Omental fat pad (tissue), 4 donors: Measurements from ENCODE around the gene NLRP9. TPM values are rescaled to one million over a fixed set of nuclear protein-coding genes. Genes with fewer than 3 reads are reported as not detected.
"Not testable (repeated sequence)": the region's sequence is repeated elsewhere in the genome, so short reads cannot be mapped to it uniquely, and the experiment has no call there.

Experiments used
- ATAC-seq: fragments of 150-250 bp; one replicate; pipeline ENCODE4 v1.9.1; 2016; ENCODE audit warnings: mild to moderate bottlenecking, moderate library complexity; ENCODE audit not compliant: low FRiP score
- DNase-seq: peaks from one replicate; pipeline ENCODE4 v3.0.0-alpha.2; 2019; ENCODE audit warnings: low spot score
- total RNA-seq, 4 donors: library from RNA; depleted of rRNA; stranded (reverse); fragments of >200 nt; gene quantifications; one replicate each; pipeline ENCODE4 v1.1.0, GENCODE V29; 2016
- TF ChIP-seq, protein P1 (sequence below), 3 donors: fragments of 450-650 bp; IDR thresholded peaks; one replicate each; pipeline ENCODE4 v1.5.1; 2016 to 2017; ENCODE audit warnings: antibody characterized with exemption in 3 of 3, mild to moderate bottlenecking in 3 of 3, moderate library complexity in 2 of 3

Gene NLRP9
- not detected for total RNA-seq

GRCh38 chr19:55738302-55738701 is at the start of gene NLRP9:
NLRP9 (minus strand) TSS chr19:55738402; CDS start chr19:55738374, 28 bp downstream.
- ATAC-seq = no peak
- TF ChIP-seq, protein P1, sequence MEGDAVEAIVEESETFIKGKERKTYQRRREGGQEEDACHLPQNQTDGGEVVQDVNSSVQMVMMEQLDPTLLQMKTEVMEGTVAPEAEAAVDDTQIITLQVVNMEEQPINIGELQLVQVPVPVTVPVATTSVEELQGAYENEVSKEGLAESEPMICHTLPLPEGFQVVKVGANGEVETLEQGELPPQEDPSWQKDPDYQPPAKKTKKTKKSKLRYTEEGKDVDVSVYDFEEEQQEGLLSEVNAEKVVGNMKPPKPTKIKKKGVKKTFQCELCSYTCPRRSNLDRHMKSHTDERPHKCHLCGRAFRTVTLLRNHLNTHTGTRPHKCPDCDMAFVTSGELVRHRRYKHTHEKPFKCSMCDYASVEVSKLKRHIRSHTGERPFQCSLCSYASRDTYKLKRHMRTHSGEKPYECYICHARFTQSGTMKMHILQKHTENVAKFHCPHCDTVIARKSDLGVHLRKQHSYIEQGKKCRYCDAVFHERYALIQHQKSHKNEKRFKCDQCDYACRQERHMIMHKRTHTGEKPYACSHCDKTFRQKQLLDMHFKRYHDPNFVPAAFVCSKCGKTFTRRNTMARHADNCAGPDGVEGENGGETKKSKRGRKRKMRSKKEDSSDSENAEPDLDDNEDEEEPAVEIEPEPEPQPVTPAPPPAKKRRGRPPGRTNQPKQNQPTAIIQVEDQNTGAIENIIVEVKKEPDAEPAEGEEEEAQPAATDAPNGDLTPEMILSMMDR (IDR thresholded peaks at IDR 0.05) = no peak
- DNase-seq = no peak

GRCh38 chr19:55781112-55781511 is 42.9 kb upstream of the NLRP9 start:
- TF ChIP-seq, protein P1 (IDR thresholded peaks at IDR 0.05) = no peak
- DNase-seq (no peak), ATAC-seq (no peak)

- TF ChIP-seq, protein P1 (IDR thresholded peaks at IDR 0.05) = no peak
- ATAC-seq (no peak), DNase-seq (no peak)
These were observed 40.1 kb upstream of the NLRP9 start for GRCh38 chr19:55778331-55778730.

GRCh38 chr19:55777528-55777927 is 39.3 kb upstream of the NLRP9 start:
- DNase-seq (no peak), ATAC-seq (no peak)
- TF ChIP-seq, protein P1 (IDR thresholded peaks at IDR 0.05) = no peak

- not testable (repeated sequence) for DNase-seq, ATAC-seq
These were observed 31.4 kb upstream of the NLRP9 start for GRCh38 chr19:55769632-55770031.

DNA sequence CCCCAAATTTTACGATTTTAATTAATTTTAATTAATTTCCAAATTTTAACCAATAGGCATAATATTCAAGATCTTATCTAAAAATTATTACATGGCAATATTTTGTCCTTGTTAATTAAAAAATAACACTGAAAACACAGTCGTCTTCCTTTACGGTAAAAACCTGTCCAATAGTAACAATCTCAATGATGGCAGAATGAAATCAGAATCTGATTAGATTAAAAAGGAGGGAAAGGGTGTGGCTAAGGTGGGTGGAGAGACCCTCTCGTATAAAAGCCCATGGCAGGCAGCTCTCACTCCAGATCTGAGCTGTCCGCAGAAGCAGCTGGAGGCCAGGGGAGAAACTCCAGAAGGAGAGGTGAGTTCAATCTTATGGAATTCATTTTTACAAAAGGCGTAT is 30.6 kb upstream of the NLRP9 start, which contains the start of gene RFPL4AL1:
Gene RFPL4AL1 (plus strand): TSS at position 301 of the 400 bp plus-strand sequence. CDS start 2,687 bp downstream, outside the sequence.
- ATAC-seq, DNase-seq: not testable (repeated sequence)

- ATAC-seq = no peak
- DNase-seq = no peak
- TF ChIP-seq, protein P1 (IDR thresholded peaks at IDR 0.05) = no peak
These were observed 28.3 kb upstream of the NLRP9 start for GRCh38 chr19:55766466-55766865.

DNA sequence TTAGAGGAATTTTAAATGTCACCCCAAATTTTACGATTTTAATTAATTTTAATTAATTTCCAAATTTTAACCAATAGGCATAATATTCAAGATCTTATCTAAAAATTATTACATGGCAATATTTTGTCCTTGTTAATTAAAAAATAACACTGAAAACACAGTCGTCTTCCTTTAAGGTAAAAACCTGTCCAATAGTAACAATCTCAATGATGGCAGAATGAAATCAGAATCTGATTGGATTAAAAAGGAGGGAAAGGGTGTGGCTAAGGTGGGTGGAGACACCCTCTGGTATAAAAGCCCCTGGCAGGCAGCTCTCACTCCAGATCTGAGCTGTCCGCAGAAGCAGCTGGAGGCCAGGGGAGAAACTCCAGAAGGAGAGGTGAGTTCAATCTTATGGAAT is 20.6 kb upstream of the NLRP9 start, which contains the start of gene RFPL4A:
Gene RFPL4A (plus strand): TSS at position 301 of the 400 bp plus-strand sequence. CDS start 2,704 bp downstream, outside the sequence.
- not testable (repeated sequence) for DNase-seq

DNA sequence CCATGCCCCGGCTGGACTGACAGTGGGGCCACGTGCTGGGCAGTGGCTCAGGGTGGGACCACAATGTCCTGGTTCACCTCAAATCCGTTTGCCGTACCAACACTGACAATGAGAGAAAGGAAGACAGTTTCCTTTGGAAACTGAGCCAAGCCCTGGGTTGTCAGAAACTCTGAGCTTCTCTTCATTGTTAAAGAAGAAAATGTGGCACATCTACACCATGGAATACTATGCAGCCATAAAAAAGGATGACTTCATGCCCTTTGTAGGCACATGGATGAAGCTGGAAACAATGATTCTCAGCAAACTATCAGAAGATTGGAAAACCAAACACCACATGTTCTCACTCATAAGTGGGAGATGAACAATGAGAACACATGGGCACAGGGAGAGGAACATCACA is 18.6 kb upstream of the NLRP9 start:
- not testable (repeated sequence) for DNase-seq, ATAC-seq

More for the DNA sequence above, 20.6 kb upstream of the NLRP9 start, which contains the start of gene RFPL4A:
- not testable (repeated sequence) for ATAC-seq
